ENCODE results near the gene CELF2.

CELF2 gene

DNA sequence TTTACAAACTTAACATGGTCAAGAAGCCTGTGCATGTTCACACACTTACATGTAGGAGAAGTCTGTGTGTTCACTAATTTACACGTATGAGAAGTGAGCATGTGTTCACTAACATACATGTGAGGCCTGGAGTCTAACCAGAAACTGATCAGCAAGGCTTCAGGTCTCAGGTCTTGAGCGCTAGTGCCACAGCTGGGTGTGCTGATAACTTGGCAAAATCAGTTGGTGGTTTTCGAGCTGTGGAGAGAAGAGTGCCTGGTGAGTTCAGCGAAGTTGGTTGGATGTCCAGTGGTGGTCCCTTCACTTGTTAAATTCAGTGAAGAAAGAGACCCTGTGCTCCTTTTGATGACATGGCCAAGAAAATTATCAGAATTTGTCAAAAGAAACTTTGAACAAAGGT, 98.7 kb downstream of the CELF2 start:
- no peaks in the 10 kb centered on the region for H3K9me2 ChIP-seq (replicated peaks; ENCODE audit: insufficient read depth, low read length)

DNA sequence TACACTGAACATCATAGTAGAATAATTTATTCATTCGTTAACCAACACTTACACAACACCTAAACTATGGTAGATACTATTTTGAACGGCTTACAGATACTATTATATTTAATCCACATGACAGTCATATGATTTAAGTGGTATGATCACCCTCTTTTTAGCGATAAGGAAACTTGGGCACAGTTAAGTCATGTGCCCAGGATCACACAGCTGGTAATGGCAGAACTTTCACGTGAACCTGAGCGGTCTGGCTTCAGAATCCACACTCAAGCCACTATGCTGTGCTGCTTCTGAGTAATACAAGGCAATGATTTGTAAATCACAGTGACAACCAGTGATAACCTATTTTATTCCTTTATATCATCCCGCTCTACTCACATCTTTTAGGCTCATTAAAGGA, 99.1 kb downstream of the CELF2 start:
- no peak overlapping the region for H3K27ac ChIP-seq (ENCODE audit: low read depth, low read length)
- H3K9ac ChIP-seq (ENCODE audit: low read length): no peak overlapping the region
- no peaks in the 10 kb centered on the region for H3K36me3 ChIP-seq (ENCODE audit: low read length)
- H3K9me3 ChIP-seq (ENCODE audit: insufficient read depth, low read length): no peaks in the 10 kb centered on the region
- H3K4me3 ChIP-seq (ENCODE audit: insufficient read depth, low read length, poor library complexity, severe bottlenecking): no peak overlapping the region
- TF ChIP-seq, protein P1, sequence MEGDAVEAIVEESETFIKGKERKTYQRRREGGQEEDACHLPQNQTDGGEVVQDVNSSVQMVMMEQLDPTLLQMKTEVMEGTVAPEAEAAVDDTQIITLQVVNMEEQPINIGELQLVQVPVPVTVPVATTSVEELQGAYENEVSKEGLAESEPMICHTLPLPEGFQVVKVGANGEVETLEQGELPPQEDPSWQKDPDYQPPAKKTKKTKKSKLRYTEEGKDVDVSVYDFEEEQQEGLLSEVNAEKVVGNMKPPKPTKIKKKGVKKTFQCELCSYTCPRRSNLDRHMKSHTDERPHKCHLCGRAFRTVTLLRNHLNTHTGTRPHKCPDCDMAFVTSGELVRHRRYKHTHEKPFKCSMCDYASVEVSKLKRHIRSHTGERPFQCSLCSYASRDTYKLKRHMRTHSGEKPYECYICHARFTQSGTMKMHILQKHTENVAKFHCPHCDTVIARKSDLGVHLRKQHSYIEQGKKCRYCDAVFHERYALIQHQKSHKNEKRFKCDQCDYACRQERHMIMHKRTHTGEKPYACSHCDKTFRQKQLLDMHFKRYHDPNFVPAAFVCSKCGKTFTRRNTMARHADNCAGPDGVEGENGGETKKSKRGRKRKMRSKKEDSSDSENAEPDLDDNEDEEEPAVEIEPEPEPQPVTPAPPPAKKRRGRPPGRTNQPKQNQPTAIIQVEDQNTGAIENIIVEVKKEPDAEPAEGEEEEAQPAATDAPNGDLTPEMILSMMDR (IDR thresholded peaks at IDR 0.05; ENCODE audit: insufficient read depth, low read length, poor library complexity, severe bottlenecking): no peak
- no peak for TF ChIP-seq EZH2phosphoT487 (conservative IDR thresholded peaks at IDR 0.05; ENCODE audit: low read length)
- H3F3A ChIP-seq (ENCODE audit: insufficient read depth): no peaks in the 10 kb centered on the region
- H3K4me2 ChIP-seq (ENCODE audit: low read depth, low read length, poor library complexity, severe bottlenecking): no peak overlapping the region
- no peaks in the 10 kb centered on the region for H3K9me2 ChIP-seq (replicated peaks; ENCODE audit: insufficient read depth, low read length)
- no peaks in the 10 kb centered on the region for H4K20me1 ChIP-seq (ENCODE audit: low read depth, low read length)
- no peak overlapping the region for H2AFZ ChIP-seq (ENCODE audit: low read depth, low read length, severe bottlenecking)
- H3K79me2 ChIP-seq (ENCODE audit: insufficient read depth, low read length): no peaks in the 10 kb centered on the region
- no peaks in the 10 kb centered on the region for H3K27me3 ChIP-seq (ENCODE audit: low read length)

More for the DNA sequence above, 98.7 kb downstream of the CELF2 start:
- TF ChIP-seq, protein P1 (IDR thresholded peaks at IDR 0.05; ENCODE audit: insufficient read depth, low read length, poor library complexity, severe bottlenecking): no peak
- TF ChIP-seq EZH2phosphoT487 (conservative IDR thresholded peaks at IDR 0.05; ENCODE audit: low read length): no peak
- no peaks in the 10 kb centered on the region for H3K36me3 ChIP-seq (ENCODE audit: low read length)
- no peak overlapping the region for H3K27ac ChIP-seq (ENCODE audit: low read depth, low read length)
- no peaks in the 10 kb centered on the region for H3F3A ChIP-seq (ENCODE audit: insufficient read depth)
- H4K20me1 ChIP-seq (ENCODE audit: low read depth, low read length): no peaks in the 10 kb centered on the region
- no peak overlapping the region for H3K9ac ChIP-seq (ENCODE audit: low read length)
- no peak overlapping the region for H2AFZ ChIP-seq (ENCODE audit: low read depth, low read length, severe bottlenecking)
- no peak overlapping the region for H3K4me2 ChIP-seq (ENCODE audit: low read depth, low read length, poor library complexity, severe bottlenecking)
- no peak overlapping the region for H3K4me3 ChIP-seq (ENCODE audit: insufficient read depth, low read length, poor library complexity, severe bottlenecking)
- H3K9me3 ChIP-seq (ENCODE audit: insufficient read depth, low read length): no peaks in the 10 kb centered on the region
- no peaks in the 10 kb centered on the region for H3K79me2 ChIP-seq (ENCODE audit: insufficient read depth, low read length)
- H3K27me3 ChIP-seq (ENCODE audit: low read length): no peaks in the 10 kb centered on the region

DNA sequence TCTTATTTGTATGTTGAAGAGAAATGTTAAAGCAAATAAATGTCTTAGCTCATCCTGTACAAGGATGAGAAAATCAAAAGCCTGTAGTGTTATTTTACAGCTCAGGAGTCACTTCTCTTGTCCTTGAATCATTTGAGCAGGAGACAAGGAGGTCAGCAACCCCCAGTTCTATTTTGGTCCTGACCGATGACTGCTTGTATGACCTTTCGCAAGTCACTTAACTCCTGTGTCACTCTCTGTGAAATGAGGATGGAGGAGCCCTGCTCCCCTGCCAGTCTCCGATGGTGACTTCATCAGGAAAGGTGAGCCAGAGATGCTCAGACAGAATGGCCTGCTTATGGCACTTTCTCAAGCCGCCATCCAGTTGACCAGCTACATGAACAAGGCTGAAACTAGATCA, 101.0 kb downstream of the CELF2 start:
- no peaks in the 10 kb centered on the region for H4K20me1 ChIP-seq (ENCODE audit: low read depth, low read length)
- H3K4me3 ChIP-seq (ENCODE audit: insufficient read depth, low read length, poor library complexity, severe bottlenecking): no peak overlapping the region
- no peak for TF ChIP-seq EZH2phosphoT487 (conservative IDR thresholded peaks at IDR 0.05; ENCODE audit: low read length)
- TF ChIP-seq, protein P1 (IDR thresholded peaks at IDR 0.05; ENCODE audit: insufficient read depth, low read length, poor library complexity, severe bottlenecking): no peak
- no peak overlapping the region for H3K9ac ChIP-seq (ENCODE audit: low read length)
- H3K9me3 ChIP-seq (ENCODE audit: insufficient read depth, low read length): peaks cover under 1% of the 10 kb centered on the region; the same call in 1 of the 2 replicates
- no peak overlapping the region for H3K4me2 ChIP-seq (ENCODE audit: low read depth, low read length, poor library complexity, severe bottlenecking)
- H3K36me3 ChIP-seq (ENCODE audit: low read length): no peaks in the 10 kb centered on the region
- no peak overlapping the region for H3K27ac ChIP-seq (ENCODE audit: low read depth, low read length)
- H2AFZ ChIP-seq (ENCODE audit: low read depth, low read length, severe bottlenecking): no peak overlapping the region
- no peaks in the 10 kb centered on the region for H3K27me3 ChIP-seq (ENCODE audit: low read length)
- H3K79me2 ChIP-seq (ENCODE audit: insufficient read depth, low read length): no peaks in the 10 kb centered on the region
- H3K9me2 ChIP-seq (replicated peaks; ENCODE audit: insufficient read depth, low read length): no peaks in the 10 kb centered on the region
- no peaks in the 10 kb centered on the region for H3F3A ChIP-seq (ENCODE audit: insufficient read depth)

Data from SU-DHL-6 (cell line).